Trophoblast cell (in vitro differentiated cells and primary cell): ENCODE results near the gene CERS6. TPM values are rescaled to one million over a fixed set of nuclear protein-coding genes. Genes with fewer than 3 reads are reported as not detected.
"Not testable (repeated sequence)": the region's sequence is repeated elsewhere in the genome, so short reads cannot be mapped to it uniquely, and the experiment has no call there.

Source experiments
- DNase-seq, 2 donors: peaks; one replicate each; pipeline ENCODE4 v3.0.0-alpha.2; 2016
- H2AFZ ChIP-seq: 2 replicates; pipeline ENCODE4 v1.6.1; 2013; ENCODE audit warnings: low read length, moderate library complexity, mild to moderate bottlenecking; ENCODE audit not compliant: insufficient read depth, poor library complexity
- H2AK5ac ChIP-seq: 2 replicates; pipeline ENCODE4 v1.6.1; 2013; ENCODE audit warnings: mild to moderate bottlenecking, low read length
- H2BK120ac ChIP-seq: 2 replicates; pipeline ENCODE4 v1.6.1; 2013; ENCODE audit warnings: low read length, mild to moderate bottlenecking, moderate library complexity; ENCODE audit not compliant: insufficient read depth, poor library complexity
- H2BK12ac ChIP-seq: 2 replicates; pipeline ENCODE4 v1.6.1; 2013; ENCODE audit warnings: mild to moderate bottlenecking, low read length, moderate library complexity
- H2BK5ac ChIP-seq: 2 replicates; pipeline ENCODE4 v1.6.1; 2013; ENCODE audit warnings: low read length, low read depth, moderate library complexity, mild to moderate bottlenecking; ENCODE audit not compliant: poor library complexity
- H3K14ac ChIP-seq: 2 replicates; pipeline ENCODE4 v1.6.1; 2013; ENCODE audit warnings: mild to moderate bottlenecking, low read length
- H3K18ac ChIP-seq: 2 replicates; pipeline ENCODE4 v1.6.1; 2013; ENCODE audit warnings: mild to moderate bottlenecking, low read length
- H3K23ac ChIP-seq: 2 replicates; pipeline ENCODE4 v1.6.1; 2013; ENCODE audit warnings: low read length
- H3K27ac ChIP-seq: 2 replicates; pipeline ENCODE4 v1.5.1; 2013; ENCODE audit warnings: low read depth, mild to moderate bottlenecking, inconsistent platforms, low read length, moderate library complexity
- H3K27me3 ChIP-seq: 2 replicates; pipeline ENCODE4 v1.6.1; 2013; ENCODE audit warnings: inconsistent platforms, mild to moderate bottlenecking, low read length, moderate library complexity; ENCODE audit not compliant: insufficient read depth
- H3K36me3 ChIP-seq, 2 experiments: 1 replicate in 1 of 2; 2 replicates in 1 of 2; pipeline ENCODE4 v1.6.1; 2013; ENCODE audit warnings: low read length in 2 of 2, mild to moderate bottlenecking in 2 of 2, moderate library complexity in 1 of 2; ENCODE audit not compliant: insufficient read depth in 2 of 2, control insufficient read depth in 1 of 2
- H3K4ac ChIP-seq: 2 replicates; pipeline ENCODE4 v1.6.1; 2013; ENCODE audit warnings: low read depth, mild to moderate bottlenecking, low read length, moderate library complexity
- H3K4me1 ChIP-seq, 2 experiments: 1 replicate in 1 of 2; 2 replicates in 1 of 2; pipeline ENCODE4 v1.6.1; 2013; ENCODE audit warnings: low read length in 2 of 2, mild to moderate bottlenecking in 2 of 2, moderate library complexity in 1 of 2; ENCODE audit not compliant: insufficient read depth in 2 of 2, control insufficient read depth in 1 of 2
- H3K4me2 ChIP-seq: 2 replicates; pipeline ENCODE4 v1.6.1; 2013; ENCODE audit warnings: inconsistent platforms, mild to moderate bottlenecking, low read length, moderate library complexity
- H3K4me3 ChIP-seq: 2 replicates; pipeline ENCODE4 v1.5.1; 2013; ENCODE audit warnings: mild to moderate bottlenecking, low read depth, low read length, inconsistent platforms
- H3K79me1 ChIP-seq: one replicate; pipeline ENCODE4 v1.6.1; 2013; ENCODE audit warnings: low read length
- H3K79me2 ChIP-seq: 2 replicates; pipeline ENCODE4 v1.6.1; 2013; ENCODE audit warnings: low read length, mild to moderate bottlenecking; ENCODE audit not compliant: control insufficient read depth, insufficient read depth, poor library complexity
- H3K9ac ChIP-seq: 2 replicates; pipeline ENCODE4 v1.6.1; 2013; ENCODE audit warnings: mild to moderate bottlenecking, low read length
- H3K9me3 ChIP-seq: 2 replicates; pipeline ENCODE4 v1.6.1; 2013; ENCODE audit warnings: low read depth, mild to moderate bottlenecking, control low read depth, inconsistent platforms, low read length; ENCODE audit not compliant: insufficient read depth
- H4K12ac ChIP-seq: 2 replicates; pipeline ENCODE4 v1.6.1; 2013; ENCODE audit warnings: low read depth, mild to moderate bottlenecking, low read length, moderate library complexity
- H4K8ac ChIP-seq: 2 replicates; pipeline ENCODE4 v1.6.1; 2013; ENCODE audit warnings: low read depth, mild to moderate bottlenecking, low read length, moderate library complexity
- H4K91ac ChIP-seq: one replicate; pipeline ENCODE4 v1.6.1; 2013; ENCODE audit warnings: low read depth, mild to moderate bottlenecking, low read length, moderate library complexity
- WGBS: extraction: QIAGEN DNeasy Blood & Tissue Kit; methylation state at CpG from one replicate; pipeline ENCODE4 v1.1.7; 2013; ENCODE audit warnings: missing lambda C conversion rate; ENCODE audit not compliant: insufficient read length, insufficient coverage; ENCODE audit errors: extremely low coverage; 5-methylcytosine and 5-hydroxymethylcytosine counted together
- polyA plus RNA-seq: library from polyadenylated mRNA; stranded (reverse); fragments of 200-250 nt; gene quantifications from 2 replicates; pipeline ENCODE4 v1.2.3, GENCODE V29; 2013

The CERS6 gene, protein sequence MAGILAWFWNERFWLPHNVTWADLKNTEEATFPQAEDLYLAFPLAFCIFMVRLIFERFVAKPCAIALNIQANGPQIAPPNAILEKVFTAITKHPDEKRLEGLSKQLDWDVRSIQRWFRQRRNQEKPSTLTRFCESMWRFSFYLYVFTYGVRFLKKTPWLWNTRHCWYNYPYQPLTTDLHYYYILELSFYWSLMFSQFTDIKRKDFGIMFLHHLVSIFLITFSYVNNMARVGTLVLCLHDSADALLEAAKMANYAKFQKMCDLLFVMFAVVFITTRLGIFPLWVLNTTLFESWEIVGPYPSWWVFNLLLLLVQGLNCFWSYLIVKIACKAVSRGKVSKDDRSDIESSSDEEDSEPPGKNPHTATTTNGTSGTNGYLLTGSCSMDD
- polyA plus RNA-seq = 20.5 and 21.1 TPM in 2 replicates

DNA sequence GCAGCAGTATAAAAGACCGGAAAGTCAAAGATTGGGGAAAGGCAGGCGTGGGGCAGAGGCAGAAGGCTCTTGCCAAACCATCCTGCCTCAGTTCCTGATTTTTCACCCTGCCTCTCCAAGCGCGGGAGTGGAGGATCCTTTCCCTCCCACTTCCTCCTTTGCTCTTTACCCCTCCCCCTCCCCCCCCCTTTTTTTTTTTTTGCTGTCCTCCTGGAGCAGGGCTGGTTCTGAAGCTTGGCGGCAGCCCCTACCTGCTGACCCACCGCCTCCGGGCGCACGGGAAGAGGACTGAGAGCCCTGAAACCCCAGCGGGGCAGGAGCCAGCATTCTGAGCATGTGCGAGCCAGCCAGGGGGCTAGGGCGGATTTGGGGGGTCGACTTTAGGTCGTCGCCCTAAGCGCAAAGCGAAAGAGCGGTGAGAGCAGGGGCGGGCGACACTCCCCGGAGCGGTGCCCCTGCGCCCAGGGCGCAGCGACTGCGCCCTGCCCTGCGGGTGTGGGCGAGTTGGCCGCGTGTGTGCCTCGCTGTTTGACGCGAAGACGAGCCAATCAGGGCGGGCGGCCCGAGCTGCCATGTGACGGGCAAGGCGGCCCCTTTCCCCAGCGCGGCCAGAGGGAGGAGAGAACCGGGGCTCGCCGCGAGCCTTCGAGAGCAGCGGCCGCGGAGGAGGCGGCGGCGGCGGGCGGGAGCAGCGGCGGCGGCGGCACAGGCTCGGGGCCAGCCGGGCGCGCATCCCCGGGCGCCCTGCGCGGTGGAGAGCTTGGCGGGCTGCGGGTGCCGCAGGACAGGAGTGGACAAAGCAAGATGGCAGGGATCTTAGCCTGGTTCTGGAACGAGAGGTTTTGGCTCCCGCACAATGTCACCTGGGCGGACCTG lies at the start of gene CERS6:
TSS of gene CERS6 (plus strand) at position 628 of the 876 bp plus-strand sequence. CDS start at position 805, 177 bp downstream.
- H2BK5ac ChIP-seq = peak within 1 kb of the TSS; percentile 74
- H2AK5ac ChIP-seq = peak within 1 kb of the TSS; percentile 76
- H3K4me2 ChIP-seq = peak within 1 kb of the TSS; percentile 89
- no peaks in the 10 kb centered on the region for H3K36me3 ChIP-seq
- H2BK12ac ChIP-seq = peak within 1 kb of the TSS; percentile 84
- no peak within 1 kb of the TSS for H3K23ac ChIP-seq
- H2BK120ac ChIP-seq = peak within 1 kb of the TSS; percentile 98
- H4K91ac ChIP-seq = peak within 1 kb of the TSS; percentile 91
- H3K4me1 ChIP-seq = peaks cover 2 to 5% of the 10 kb centered on the region in 2 experiments
- no CpG with 5 or more reads among the region's 72 CpGs for WGBS
- H3K4me3 ChIP-seq = peak within 1 kb of the TSS; percentile 81
- peak within 1 kb of the TSS; percentile 84 for H3K9ac ChIP-seq
- peak; percentile 91 to 92 for DNase-seq
- H3K18ac ChIP-seq = peak within 1 kb of the TSS; percentile 97
- H4K8ac ChIP-seq = peak within 1 kb of the TSS; percentile 94
- H4K12ac ChIP-seq = peak within 1 kb of the TSS; percentile 95
- peak within 1 kb of the TSS; percentile 84 for H3K4ac ChIP-seq
- peak within 1 kb of the TSS; percentile 97 for H2AFZ ChIP-seq
- H3K27me3 ChIP-seq = no peaks in the 10 kb centered on the region
- H3K9me3 ChIP-seq = peaks cover 2% of the 10 kb centered on the region
- H3K27ac ChIP-seq = peak within 1 kb of the TSS; percentile 79
- H3K79me1 ChIP-seq = peaks cover 11% of the 10 kb centered on the region
- peak within 1 kb of the TSS; percentile 97 for H3K14ac ChIP-seq
- H3K79me2 ChIP-seq = peaks cover 9% of the 10 kb centered on the region

DNA sequence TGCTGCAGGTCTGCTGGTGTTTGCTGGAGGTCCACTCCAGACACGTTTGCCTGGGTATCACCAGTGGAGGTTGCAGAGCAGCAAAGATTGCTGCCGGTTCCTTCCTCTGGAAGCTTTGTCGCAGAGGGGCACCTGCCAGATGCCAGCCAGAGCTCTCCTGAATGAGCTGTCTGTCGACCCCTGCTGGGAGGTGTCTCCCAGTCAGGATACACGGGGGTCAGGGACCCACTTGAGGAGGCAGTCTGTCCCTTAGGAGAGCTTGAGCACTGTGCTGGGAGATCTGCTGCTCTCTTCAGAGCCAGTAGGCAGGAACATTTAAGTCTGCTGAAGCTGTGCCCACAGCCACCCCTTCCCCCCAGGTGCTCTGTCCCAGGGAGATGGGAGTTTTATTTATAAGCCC lies 43.8 kb upstream of the CERS6 start:
- H2BK120ac ChIP-seq, H3K9me3 ChIP-seq, H2BK12ac ChIP-seq, H3K4me3 ChIP-seq, H3K4me2 ChIP-seq, H3K23ac ChIP-seq, H4K8ac ChIP-seq, H3K27me3 ChIP-seq, H3K79me1 ChIP-seq, H3K4ac ChIP-seq, H4K12ac ChIP-seq, H3K18ac ChIP-seq, H3K79me2 ChIP-seq, H3K14ac ChIP-seq, H3K36me3 ChIP-seq, H3K27ac ChIP-seq, H2AK5ac ChIP-seq, H3K4me1 ChIP-seq, H2BK5ac ChIP-seq, H3K9ac ChIP-seq, H2AFZ ChIP-seq, DNase-seq, H4K91ac ChIP-seq: not testable (repeated sequence)
- no CpG with 5 or more reads among the region's 5 CpGs for WGBS

DNA sequence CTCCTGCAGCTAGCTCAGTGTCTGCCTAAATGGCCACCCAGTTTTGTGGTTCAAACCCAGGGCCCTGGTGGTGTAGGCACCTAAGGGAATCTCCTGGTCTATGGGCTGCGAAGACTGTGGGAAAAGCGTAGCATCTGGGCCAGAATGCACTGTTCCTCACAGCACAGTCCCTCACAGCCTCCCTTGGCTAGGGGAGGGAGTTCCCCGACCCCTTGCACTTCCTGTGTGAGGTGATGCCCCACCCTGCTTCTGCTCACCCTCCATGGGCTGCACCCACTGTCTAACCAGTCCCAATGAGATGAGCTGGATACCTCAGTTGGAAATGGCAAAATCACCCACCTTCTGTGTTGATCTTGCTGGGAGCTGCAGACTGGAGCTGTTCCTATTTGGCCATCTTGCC lies 43.0 kb upstream of the CERS6 start:
- not testable (repeated sequence) for H3K79me2 ChIP-seq, H2BK5ac ChIP-seq, H3K4me2 ChIP-seq, DNase-seq, H3K27me3 ChIP-seq, H3K4me3 ChIP-seq, H3K9me3 ChIP-seq, H2BK120ac ChIP-seq, H4K12ac ChIP-seq, H2BK12ac ChIP-seq, H3K14ac ChIP-seq, H4K8ac ChIP-seq, H2AK5ac ChIP-seq, H3K9ac ChIP-seq, H3K4ac ChIP-seq, H3K18ac ChIP-seq, H4K91ac ChIP-seq, H3K27ac ChIP-seq, H3K36me3 ChIP-seq, H2AFZ ChIP-seq, H3K4me1 ChIP-seq, H3K23ac ChIP-seq, H3K79me1 ChIP-seq
- WGBS = no CpG with 5 or more reads among the region's 3 CpGs

DNA sequence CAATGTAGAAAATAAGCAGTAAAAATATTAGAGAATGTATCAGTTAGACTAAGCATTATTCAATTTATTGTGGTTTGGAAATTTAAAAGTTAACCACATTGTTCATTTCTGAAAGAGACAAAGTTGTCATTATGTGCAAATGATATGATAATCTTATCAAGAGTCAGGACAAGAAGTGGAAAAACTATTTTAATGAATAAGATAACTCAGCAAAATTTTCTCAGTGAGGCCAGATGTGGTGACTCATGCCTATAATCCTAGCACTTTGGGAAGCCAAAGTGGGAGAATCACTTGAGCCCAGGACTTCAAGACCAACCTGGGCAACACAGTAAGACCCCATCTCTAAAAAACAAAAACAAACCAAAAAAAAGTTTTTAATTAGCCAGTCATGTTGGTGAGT lies 39.5 kb upstream of the CERS6 start:
- Histone ChIP-seq H3K23ac (no peak overlapping the region), H3K9me3 (peaks cover 6% of the 10 kb centered on the region), H3K14ac (no peak overlapping the region), H2AK5ac (no peak overlapping the region), H2AFZ (no peak overlapping the region), H2BK120ac (no peak overlapping the region), H4K12ac (no peak overlapping the region), H3K27me3 (no peaks in the 10 kb centered on the region), H3K9ac (no peak overlapping the region), H3K4me2 (no peak overlapping the region), H3K4me1 (peaks cover 0 to 2% of the 10 kb centered on the region in 2 experiments), H3K79me2 (no peaks in the 10 kb centered on the region), H3K4ac (no peak overlapping the region), H3K36me3 (no peaks in the 10 kb centered on the region), H4K91ac (no peak overlapping the region), H2BK12ac (no peak overlapping the region), H3K18ac (no peak overlapping the region), H3K4me3 (no peak overlapping the region), H4K8ac (no peak overlapping the region), H3K79me1 (no peaks in the 10 kb centered on the region), H2BK5ac (no peak overlapping the region), H3K27ac (no peak overlapping the region)
- no peak for DNase-seq
